H7 (cell line): ENCODE data around the gene CSNK2A1. TPM values are rescaled to one million over a fixed set of nuclear protein-coding genes. Genes with fewer than 3 reads are reported as not detected.

Experiments used
- total RNA-seq: library from RNA; depleted of rRNA; stranded (reverse); fragments of >200 nt; shearing (Covaris generic); gene quantifications from 2 replicates; pipeline ENCODE4 v1.2.3, GENCODE V29; 2014; rRNA removed

The CSNK2A1 gene
- total RNA-seq, 1 experiment from 2014 or later, result 124 TPM

Other genes with a start within 250 kb of the CSNK2A1 start
- 24.0 and 27.9 TPM in 2 replicates for gene ZCCHC3, start 246.2 kb downstream of the CSNK2A1 start, total RNA-seq
- gene SOX12, start 218.2 kb downstream of the CSNK2A1 start, total RNA-seq, result 14.7 and 15.7 TPM in 2 replicates
- 31.6 and 48.5 TPM in 2 replicates for gene NRSN2, start 196.7 kb downstream of the CSNK2A1 start, total RNA-seq
- 11.7 and 17.6 TPM in 2 replicates for gene TRIB3, start 163.0 kb downstream of the CSNK2A1 start, total RNA-seq
- 53.9 and 61.9 TPM in 2 replicates for gene RBCK1, start 135.5 kb downstream of the CSNK2A1 start, total RNA-seq
- 10.9 and 14.0 TPM in 2 replicates for gene TBC1D20, start 81.3 kb downstream of the CSNK2A1 start, total RNA-seq
- gene TCF15, start 66.5 kb upstream of the CSNK2A1 start, total RNA-seq, result 4.2 and 5.1 TPM in 2 replicates
- 27.3 and 34.7 TPM in 2 replicates for gene SRXN1, start 109.4 kb upstream of the CSNK2A1 start, total RNA-seq
- 0.03 TPM in 1 of 2 replicates, not detected in the other for gene SCRT2, start 132.0 kb upstream of the CSNK2A1 start, total RNA-seq
- 33.8 and 49.4 TPM in 2 replicates for gene SLC52A3, start 224.7 kb upstream of the CSNK2A1 start, total RNA-seq